ENCODE results near the gene CCDC177. TPM values are rescaled to one million over a fixed set of nuclear protein-coding genes. Genes with fewer than 3 reads are reported as not detected.

Gene CCDC177
- polyA plus RNA-seq, 1 experiment: not detected

GRCh38 chr14:69548566-69548965 lies 26.1 kb downstream of the CCDC177 start:
- DNase-seq (ENCODE audit: low read depth): no peak
- no peaks in the 10 kb centered on the region for H3K36me3 ChIP-seq (ENCODE audit: control insufficient read depth, insufficient read depth, low read length)
- POLR2A ChIA-PET: no interaction called here
- TF ChIP-seq, protein P1, sequence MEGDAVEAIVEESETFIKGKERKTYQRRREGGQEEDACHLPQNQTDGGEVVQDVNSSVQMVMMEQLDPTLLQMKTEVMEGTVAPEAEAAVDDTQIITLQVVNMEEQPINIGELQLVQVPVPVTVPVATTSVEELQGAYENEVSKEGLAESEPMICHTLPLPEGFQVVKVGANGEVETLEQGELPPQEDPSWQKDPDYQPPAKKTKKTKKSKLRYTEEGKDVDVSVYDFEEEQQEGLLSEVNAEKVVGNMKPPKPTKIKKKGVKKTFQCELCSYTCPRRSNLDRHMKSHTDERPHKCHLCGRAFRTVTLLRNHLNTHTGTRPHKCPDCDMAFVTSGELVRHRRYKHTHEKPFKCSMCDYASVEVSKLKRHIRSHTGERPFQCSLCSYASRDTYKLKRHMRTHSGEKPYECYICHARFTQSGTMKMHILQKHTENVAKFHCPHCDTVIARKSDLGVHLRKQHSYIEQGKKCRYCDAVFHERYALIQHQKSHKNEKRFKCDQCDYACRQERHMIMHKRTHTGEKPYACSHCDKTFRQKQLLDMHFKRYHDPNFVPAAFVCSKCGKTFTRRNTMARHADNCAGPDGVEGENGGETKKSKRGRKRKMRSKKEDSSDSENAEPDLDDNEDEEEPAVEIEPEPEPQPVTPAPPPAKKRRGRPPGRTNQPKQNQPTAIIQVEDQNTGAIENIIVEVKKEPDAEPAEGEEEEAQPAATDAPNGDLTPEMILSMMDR (IDR thresholded peaks at IDR 0.05; ENCODE audit: insufficient read depth, low read depth, low read length): no peak
- CTCF ChIA-PET: interaction anchor here (0.5 to 2.9 kb wide), 15 partner anchors 7 to 199 kb away, joined by 3 to 19 read pairs (median 4); partner anchors contain the start of gene CCDC177
- no peak overlapping the region for H3K4me3 ChIP-seq (ENCODE audit: low read depth, low read length)
- peaks cover 3% of the 10 kb centered on the region for H3K27me3 ChIP-seq (ENCODE audit: control insufficient read depth, insufficient read depth, low read length)

DNA sequence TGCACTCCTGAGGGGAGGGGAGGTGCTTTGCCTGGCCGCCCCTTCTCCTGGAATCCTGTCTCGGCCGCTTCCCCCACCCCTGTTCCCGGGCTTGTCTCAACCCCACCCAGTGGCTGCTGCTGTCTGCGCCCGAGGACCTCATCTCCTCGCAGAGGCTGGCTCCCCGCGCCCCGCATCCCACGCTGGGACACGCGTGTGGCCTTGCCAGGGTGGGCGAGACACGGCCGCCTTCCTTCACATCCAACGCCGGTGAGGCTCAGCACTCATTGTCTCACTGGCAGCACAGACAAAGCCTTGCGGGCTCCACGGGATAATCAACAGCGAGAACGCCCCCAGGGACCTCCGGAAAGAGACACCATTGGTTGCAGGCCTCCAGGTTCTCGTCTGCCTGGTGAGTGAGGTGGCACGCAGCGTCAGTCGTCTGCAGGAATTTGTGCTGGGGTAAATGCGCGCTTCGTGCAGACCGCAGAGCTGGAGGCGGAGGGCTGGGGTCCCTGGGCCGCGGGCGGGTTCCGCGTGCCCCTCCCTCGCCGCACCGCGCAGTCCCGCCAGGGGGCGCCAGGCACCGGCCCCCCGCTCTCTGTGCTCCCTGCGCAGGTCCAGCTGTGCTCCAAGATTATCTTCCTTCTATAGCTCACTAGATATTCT lies 26.8 kb downstream of the CCDC177 start:
- Histone ChIP-seq H3K36me3 (ENCODE audit: control insufficient read depth, insufficient read depth, low read length) (no peaks in the 10 kb centered on the region), H3K4me3 (ENCODE audit: low read depth, low read length) (no peak overlapping the region), H3K27me3 (ENCODE audit: control insufficient read depth, insufficient read depth, low read length) (peaks cover 3% of the 10 kb centered on the region)
- POLR2A ChIA-PET: no interaction called here
- no peak for DNase-seq (ENCODE audit: low read depth)
- TF ChIP-seq, protein P1 (IDR thresholded peaks at IDR 0.05; ENCODE audit: insufficient read depth, low read depth, low read length): peak; percentile 55
- CTCF ChIA-PET: interaction anchor here (0.5 to 2.9 kb wide), 14 partner anchors 8 to 200 kb away, joined by 3 to 19 read pairs (median 4); partner anchors contain the start of gene CCDC177

GRCh38 chr14:69543341-69544115 lies 31.1 kb downstream of the CCDC177 start:
- H3K4me3 ChIP-seq (ENCODE audit: low read depth, low read length): no peak overlapping the region
- ChIA-PET CTCF (interaction anchor here (1.2 to 2.8 kb wide), 6 partner anchors 8 to 183 kb away, joined by 3 to 12 read pairs (median 4); partner anchors contain the start of gene CCDC177), POLR2A (no interaction called here)
- H3K36me3 ChIP-seq (ENCODE audit: control insufficient read depth, insufficient read depth, low read length): no peaks in the 10 kb centered on the region
- DNase-seq (ENCODE audit: low read depth): no peak
- TF ChIP-seq, protein P1 (IDR thresholded peaks at IDR 0.05; ENCODE audit: insufficient read depth, low read depth, low read length): no peak
- peaks cover 3% of the 10 kb centered on the region for H3K27me3 ChIP-seq (ENCODE audit: control insufficient read depth, insufficient read depth, low read length)

- POLR2A ChIA-PET: no interaction called here
These were observed 32.4 kb downstream of the CCDC177 start for GRCh38 chr14:69542311-69542710.

More at GRCh38 chr14:69542311-69542710, 32.4 kb downstream of the CCDC177 start:
- CTCF ChIA-PET: interaction anchor here (1.2 to 1.4 kb wide), 2 partner anchors 10 to 11 kb away, joined by 3 read pairs; no protein-coding TSS in a partner anchor
- Histone ChIP-seq H3K27me3 (ENCODE audit: control insufficient read depth, insufficient read depth, low read length) (peaks cover 3% of the 10 kb centered on the region), H3K4me3 (ENCODE audit: low read depth, low read length) (no peak overlapping the region), H3K36me3 (ENCODE audit: control insufficient read depth, insufficient read depth, low read length) (no peaks in the 10 kb centered on the region)
- no peak for DNase-seq (ENCODE audit: low read depth)
- TF ChIP-seq, protein P1 (IDR thresholded peaks at IDR 0.05; ENCODE audit: insufficient read depth, low read depth, low read length): no peak
